Trophoblast cell (in vitro differentiated cells and primary cell): ENCODE measurements around the gene P3H1.

Experiments used
- DNase-seq, 2 donors: peaks; one replicate each; pipeline ENCODE4 v3.0.0-alpha.2; 2016
- H2AFZ ChIP-seq: 2 replicates; pipeline ENCODE4 v1.6.1; 2013; ENCODE audit warnings: low read length, moderate library complexity, mild to moderate bottlenecking; ENCODE audit not compliant: insufficient read depth, poor library complexity
- H2AK5ac ChIP-seq: 2 replicates; pipeline ENCODE4 v1.6.1; 2013; ENCODE audit warnings: mild to moderate bottlenecking, low read length
- H2BK120ac ChIP-seq: 2 replicates; pipeline ENCODE4 v1.6.1; 2013; ENCODE audit warnings: low read length, mild to moderate bottlenecking, moderate library complexity; ENCODE audit not compliant: insufficient read depth, poor library complexity
- H2BK12ac ChIP-seq: 2 replicates; pipeline ENCODE4 v1.6.1; 2013; ENCODE audit warnings: mild to moderate bottlenecking, low read length, moderate library complexity
- H2BK5ac ChIP-seq: 2 replicates; pipeline ENCODE4 v1.6.1; 2013; ENCODE audit warnings: low read length, low read depth, moderate library complexity, mild to moderate bottlenecking; ENCODE audit not compliant: poor library complexity
- H3K14ac ChIP-seq: 2 replicates; pipeline ENCODE4 v1.6.1; 2013; ENCODE audit warnings: mild to moderate bottlenecking, low read length
- H3K18ac ChIP-seq: 2 replicates; pipeline ENCODE4 v1.6.1; 2013; ENCODE audit warnings: mild to moderate bottlenecking, low read length
- H3K23ac ChIP-seq: 2 replicates; pipeline ENCODE4 v1.6.1; 2013; ENCODE audit warnings: low read length
- H3K27ac ChIP-seq: 2 replicates; pipeline ENCODE4 v1.5.1; 2013; ENCODE audit warnings: low read depth, mild to moderate bottlenecking, inconsistent platforms, low read length, moderate library complexity
- H3K27me3 ChIP-seq: 2 replicates; pipeline ENCODE4 v1.6.1; 2013; ENCODE audit warnings: inconsistent platforms, mild to moderate bottlenecking, low read length, moderate library complexity; ENCODE audit not compliant: insufficient read depth
- H3K36me3 ChIP-seq, 2 experiments: 1 replicate in 1 of 2; 2 replicates in 1 of 2; pipeline ENCODE4 v1.6.1; 2013; ENCODE audit warnings: low read length in 2 of 2, mild to moderate bottlenecking in 2 of 2, moderate library complexity in 1 of 2; ENCODE audit not compliant: insufficient read depth in 2 of 2, control insufficient read depth in 1 of 2
- H3K4ac ChIP-seq: 2 replicates; pipeline ENCODE4 v1.6.1; 2013; ENCODE audit warnings: low read depth, mild to moderate bottlenecking, low read length, moderate library complexity
- H3K4me1 ChIP-seq, 2 experiments: 1 replicate in 1 of 2; 2 replicates in 1 of 2; pipeline ENCODE4 v1.6.1; 2013; ENCODE audit warnings: low read length in 2 of 2, mild to moderate bottlenecking in 2 of 2, moderate library complexity in 1 of 2; ENCODE audit not compliant: insufficient read depth in 2 of 2, control insufficient read depth in 1 of 2
- H3K4me2 ChIP-seq: 2 replicates; pipeline ENCODE4 v1.6.1; 2013; ENCODE audit warnings: inconsistent platforms, mild to moderate bottlenecking, low read length, moderate library complexity
- H3K4me3 ChIP-seq: 2 replicates; pipeline ENCODE4 v1.5.1; 2013; ENCODE audit warnings: mild to moderate bottlenecking, low read depth, low read length, inconsistent platforms
- H3K79me1 ChIP-seq: one replicate; pipeline ENCODE4 v1.6.1; 2013; ENCODE audit warnings: low read length
- H3K79me2 ChIP-seq: 2 replicates; pipeline ENCODE4 v1.6.1; 2013; ENCODE audit warnings: low read length, mild to moderate bottlenecking; ENCODE audit not compliant: control insufficient read depth, insufficient read depth, poor library complexity
- H3K9ac ChIP-seq: 2 replicates; pipeline ENCODE4 v1.6.1; 2013; ENCODE audit warnings: mild to moderate bottlenecking, low read length
- H3K9me3 ChIP-seq: 2 replicates; pipeline ENCODE4 v1.6.1; 2013; ENCODE audit warnings: low read depth, mild to moderate bottlenecking, control low read depth, inconsistent platforms, low read length; ENCODE audit not compliant: insufficient read depth
- H4K12ac ChIP-seq: 2 replicates; pipeline ENCODE4 v1.6.1; 2013; ENCODE audit warnings: low read depth, mild to moderate bottlenecking, low read length, moderate library complexity
- H4K8ac ChIP-seq: 2 replicates; pipeline ENCODE4 v1.6.1; 2013; ENCODE audit warnings: low read depth, mild to moderate bottlenecking, low read length, moderate library complexity
- H4K91ac ChIP-seq: one replicate; pipeline ENCODE4 v1.6.1; 2013; ENCODE audit warnings: low read depth, mild to moderate bottlenecking, low read length, moderate library complexity
- WGBS: extraction: QIAGEN DNeasy Blood & Tissue Kit; methylation state at CpG from one replicate; pipeline ENCODE4 v1.1.7; 2013; ENCODE audit warnings: missing lambda C conversion rate; ENCODE audit not compliant: insufficient read length, insufficient coverage; ENCODE audit errors: extremely low coverage; 5-methylcytosine and 5-hydroxymethylcytosine counted together

P3H1 gene

GRCh38 chr1:42736152-42736551 is 30.7 kb downstream of the P3H1 start:
- Histone ChIP-seq H3K4me1 (peaks cover 11 to 20% of the 10 kb centered on the region in 2 experiments), H3K79me1 (no peaks in the 10 kb centered on the region), H3K9me3 (peaks cover 6% of the 10 kb centered on the region), H2AK5ac (peak overlapping the region; percentile 2), H4K91ac (peak overlapping the region; percentile 16), H4K8ac (peak overlapping the region; percentile 33), H3K27ac (no peak overlapping the region), H3K4ac (no peak overlapping the region), H2BK120ac (peak overlapping the region; percentile 2), H3K23ac (no peak overlapping the region), H4K12ac (peak overlapping the region; percentile 18), H3K27me3 (no peaks in the 10 kb centered on the region), H3K36me3 (no peaks in the 10 kb centered on the region), H3K14ac (no peak overlapping the region), H2BK5ac (no peak overlapping the region), H3K18ac (peak overlapping the region; percentile 17), H3K4me2 (no peak overlapping the region), H3K9ac (no peak overlapping the region), H2AFZ (no peak overlapping the region), H3K79me2 (no peaks in the 10 kb centered on the region), H2BK12ac (no peak overlapping the region), H3K4me3 (no peak overlapping the region)
- DNase-seq: peak; percentile 74 to 86
- no CpG with 5 or more reads among the region's 4 CpGs for WGBS

GRCh38 chr1:42735477-42736105 is 31.2 kb downstream of the P3H1 start:
- H3K27ac ChIP-seq: no peak overlapping the region
- H3K14ac ChIP-seq: no peak overlapping the region
- no peak overlapping the region for H4K12ac ChIP-seq
- no CpG with 5 or more reads among the region's 14 CpGs for WGBS
- no peak overlapping the region for H3K4me3 ChIP-seq
- no peaks in the 10 kb centered on the region for H3K27me3 ChIP-seq
- H2BK12ac ChIP-seq: no peak overlapping the region
- no peak overlapping the region for H2AFZ ChIP-seq
- H3K9me3 ChIP-seq: peaks cover 6% of the 10 kb centered on the region
- H3K18ac ChIP-seq: no peak overlapping the region
- no peak overlapping the region for H2BK5ac ChIP-seq
- H2BK120ac ChIP-seq: no peak overlapping the region
- H4K91ac ChIP-seq: peak overlapping the region; percentile 2
- H3K36me3 ChIP-seq: no peaks in the 10 kb centered on the region
- no peak overlapping the region for H3K4me2 ChIP-seq
- H3K4me1 ChIP-seq: peaks cover 11 to 20% of the 10 kb centered on the region in 2 experiments
- H4K8ac ChIP-seq: no peak overlapping the region
- H3K4ac ChIP-seq: no peak overlapping the region
- no peak overlapping the region for H3K23ac ChIP-seq
- H3K79me2 ChIP-seq: no peaks in the 10 kb centered on the region
- no peaks in the 10 kb centered on the region for H3K79me1 ChIP-seq
- H3K9ac ChIP-seq: no peak overlapping the region
- H2AK5ac ChIP-seq: no peak overlapping the region
- peak; percentile 98 to 99 for DNase-seq

- Histone ChIP-seq H4K91ac (no peak overlapping the region), H2AFZ (no peak overlapping the region), H3K9me3 (peaks cover 6% of the 10 kb centered on the region), H3K79me2 (no peaks in the 10 kb centered on the region), H3K14ac (no peak overlapping the region), H2BK120ac (no peak overlapping the region), H3K23ac (no peak overlapping the region), H3K18ac (no peak overlapping the region), H3K4me1 (peaks cover 11 to 18% of the 10 kb centered on the region in 2 experiments), H4K8ac (no peak overlapping the region), H2BK12ac (no peak overlapping the region), H3K9ac (no peak overlapping the region), H3K79me1 (no peaks in the 10 kb centered on the region), H3K27ac (no peak overlapping the region), H3K4ac (no peak overlapping the region), H2AK5ac (no peak overlapping the region), H3K36me3 (no peaks in the 10 kb centered on the region), H3K4me2 (no peak overlapping the region), H3K27me3 (no peaks in the 10 kb centered on the region), H4K12ac (no peak overlapping the region), H3K4me3 (no peak overlapping the region), H2BK5ac (no peak overlapping the region)
- no peak for DNase-seq
- WGBS: no CpG with 5 or more reads among the region's 11 CpGs
Measured at GRCh38 chr1:42735056-42735455, 31.8 kb downstream of the P3H1 start.

GRCh38 chr1:42734201-42735035 is 32.4 kb downstream of the P3H1 start:
- Histone ChIP-seq H3K4ac (no peak overlapping the region), H4K12ac (no peak overlapping the region), H3K27ac (no peak overlapping the region), H3K4me3 (no peak overlapping the region), H3K4me2 (no peak overlapping the region), H3K9ac (no peak overlapping the region), H2BK12ac (no peak overlapping the region), H3K79me1 (no peaks in the 10 kb centered on the region), H3K79me2 (no peaks in the 10 kb centered on the region), H3K23ac (no peak overlapping the region), H2BK5ac (no peak overlapping the region), H3K27me3 (no peaks in the 10 kb centered on the region), H3K36me3 (no peaks in the 10 kb centered on the region), H4K8ac (no peak overlapping the region), H3K9me3 (peaks cover 2% of the 10 kb centered on the region), H2BK120ac (no peak overlapping the region), H3K14ac (no peak overlapping the region), H3K4me1 (peaks cover 7 to 14% of the 10 kb centered on the region in 2 experiments), H3K18ac (no peak overlapping the region), H2AFZ (no peak overlapping the region), H4K91ac (peak overlapping the region; percentile 10), H2AK5ac (no peak overlapping the region)
- WGBS: no CpG with 5 or more reads among the region's 7 CpGs
- peak; percentile 23 to 49 for DNase-seq
